SK-N-SH (cell line): ENCODE data around the gene KRTAP5-8. TPM values are rescaled to one million over a fixed set of nuclear protein-coding genes. Genes with fewer than 3 reads are reported as not detected.

Experiments used
- CTCF ChIA-PET: fragments of 300-600, 350-600 bp; formaldehyde crosslinking; extraction: SDS; loops from one replicate; lab custom pipeline; 2021; lab: Yijun Ruan, JAX
- POLR2A ChIA-PET: fragments of 350-600 bp; sonication (Branson Sonifier 250); formaldehyde crosslinking; extraction: SDS; loops from one replicate; lab custom pipeline; 2020; ENCODE audit warnings: antibody characterized with exemption, inconsistent platforms; lab: Yijun Ruan, JAX
- DNase-seq: peaks from one replicate; pipeline ENCODE4 v3.0.0; 2012
- H2AFZ ChIP-seq: fragments of 200-600 bp; sonication (generic); 2 replicates; pipeline ENCODE4 v1.8.1; 2016; ENCODE audit warnings: antibody characterized with exemption, mild to moderate bottlenecking, low read depth
- H3F3A ChIP-seq: fragments of 200-600 bp; sonication (generic); replicated peaks from 2 replicates; pipeline ENCODE3; 2016; ENCODE audit warnings: antibody characterized with exemption, mild to moderate bottlenecking; ENCODE audit not compliant: insufficient read depth
- H3K27ac ChIP-seq, 2 experiments: fragments of 200-500 bp in 1 of 2; fragments of 200-600 bp in 1 of 2; sonication (Bioruptor generic) in 1 of 2; sonication (generic), shearing (Covaris generic) in 1 of 2; 2 replicates each; pipeline versions ENCODE4 v1.5.1 to v1.6.1; 2014 to 2016; ENCODE audit warnings: low read depth in 2 of 2, inconsistent platforms in 1 of 2, low read length in 1 of 2, mild to moderate bottlenecking in 1 of 2, mixed read lengths in 1 of 2
- H3K27me3 ChIP-seq: fragments of 200-600 bp; sonication (generic), shearing (Covaris generic); 2 replicates; pipeline ENCODE4 v1.6.1; 2016; ENCODE audit warnings: mixed run types; ENCODE audit not compliant: insufficient read depth
- H3K36me3 ChIP-seq, 2 experiments: fragments of 200-500 bp in 1 of 2; fragments of 200-600 bp in 1 of 2; sonication (Bioruptor generic) in 1 of 2; sonication (generic) in 1 of 2; replicated peaks in 1 of 2; 2 replicates each; pipeline versions ENCODE3 to v1.5.1; 2014 to 2016; ENCODE audit warnings: low read length in 1 of 2, mild to moderate bottlenecking in 1 of 2; ENCODE audit not compliant: insufficient read depth in 2 of 2, control insufficient read depth in 1 of 2
- H3K4me1 ChIP-seq, 2 experiments: fragments of 200-500 bp in 1 of 2; fragments of 200-600 bp in 1 of 2; sonication (Bioruptor generic) in 1 of 2; sonication (generic), shearing (Covaris generic) in 1 of 2; 2 replicates each; pipeline versions ENCODE4 v1.5.1 to v1.6.1; 2014 to 2016; ENCODE audit warnings: low read depth in 1 of 2, low read length in 1 of 2, mixed run types in 1 of 2; ENCODE audit not compliant: insufficient read depth in 2 of 2, control insufficient read depth in 1 of 2
- H3K4me2 ChIP-seq: fragments of 200-600 bp; sonication (generic), shearing (Covaris generic); 2 replicates; pipeline ENCODE4 v1.6.1; 2017; ENCODE audit warnings: mixed run types
- H3K4me3 ChIP-seq, 2 experiments: fragments of 200-500 bp in 1 of 2; fragments of 200-600 bp in 1 of 2; sonication (Bioruptor generic) in 1 of 2; sonication (generic), shearing (Covaris generic) in 1 of 2; 2 replicates each; pipeline versions ENCODE4 v1.5.1 to v1.8.1; 2014 to 2016; ENCODE audit warnings: low read depth in 2 of 2, inconsistent platforms in 1 of 2, low read length in 1 of 2, mild to moderate bottlenecking in 1 of 2, mixed read lengths in 1 of 2, moderate library complexity in 1 of 2
- H3K79me2 ChIP-seq: fragments of 200-600 bp; sonication (generic); 2 replicates; pipeline ENCODE4 v1.8.1; 2017; ENCODE audit warnings: mild to moderate bottlenecking; ENCODE audit not compliant: insufficient read depth
- H3K9ac ChIP-seq: fragments of 200-600 bp; sonication (generic); 2 replicates; pipeline ENCODE4 v1.6.1; 2017; ENCODE audit warnings: mixed run types
- H3K9me2 ChIP-seq: fragments of 200-600 bp; sonication (generic); 2 replicates; pipeline ENCODE4 v1.6.1; 2017; ENCODE audit warnings: mixed run types
- H3K9me3 ChIP-seq: fragments of 200-600 bp; sonication (generic); 2 replicates; pipeline ENCODE4 v1.6.1; 2017; ENCODE audit warnings: mixed run types, mild to moderate bottlenecking, moderate library complexity
- H4K20me1 ChIP-seq: fragments of 200-600 bp; sonication (generic); 2 replicates; pipeline ENCODE4 v1.6.1; 2017; ENCODE audit warnings: mild to moderate bottlenecking, mixed run types; ENCODE audit not compliant: insufficient read depth
- CHD2 ChIP-seq: fragments of 150-350 bp; IDR thresholded peaks from 2 replicates; pipeline ENCODE4 v1.6.1; 2018; ENCODE audit warnings: low read length; ENCODE audit not compliant: partially characterized antibody
- EP300 ChIP-seq, 2 experiments: IDR thresholded peaks; 2 replicates each; pipeline versions ENCODE4 v1.4.0 to v1.6.1; 2012; ENCODE audit warnings: borderline replicate concordance in 1 of 2, low read depth in 1 of 2, low read length in 1 of 2
- FOXJ3 ChIP-seq: sonication (generic); formaldehyde crosslinking; IDR thresholded peaks from 2 replicates; pipeline ENCODE4 v1.5.1; 2020; ENCODE audit warnings: mild to moderate bottlenecking, missing genetic modification reagents
- GATA2 ChIP-seq: sonication (generic); formaldehyde crosslinking; IDR thresholded peaks from 2 replicates; pipeline ENCODE4 v1.5.0; 2020; ENCODE audit warnings: mild to moderate bottlenecking, missing genetic modification reagents
- MXI1 ChIP-seq: IDR thresholded peaks from 2 replicates; pipeline ENCODE4 v1.6.1; 2012; ENCODE audit warnings: mild to moderate bottlenecking, low read depth, low read length, improper control_type of control experiment
- POLR2AphosphoS5 ChIP-seq: IDR thresholded peaks from 2 replicates; pipeline ENCODE4 v1.6.1; 2012; ENCODE audit warnings: low read depth, low read length
- RAD21 ChIP-seq: IDR thresholded peaks from 2 replicates; pipeline ENCODE4 v1.6.1; 2012; ENCODE audit warnings: mild to moderate bottlenecking, low read length
- RCOR1 ChIP-seq: fragments of 150-350 bp; IDR thresholded peaks from 2 replicates; pipeline ENCODE4 v1.6.1; 2017; ENCODE audit warnings: antibody characterized with exemption, low read length
- RFX5 ChIP-seq: IDR thresholded peaks from 2 replicates; pipeline ENCODE4 v1.6.1; 2012; ENCODE audit warnings: mild to moderate bottlenecking, improper control_type of control experiment, low read length
- TCF12 ChIP-seq: IDR thresholded peaks from 2 replicates; pipeline ENCODE4 v1.4.0; 2012
- USF2 ChIP-seq: fragments of 150-350 bp; IDR thresholded peaks from 2 replicates; pipeline ENCODE4 v1.6.1; 2017; ENCODE audit warnings: antibody characterized with exemption, low read length, low read depth, borderline replicate concordance
- WGBS: methylation state at CpG from one replicate; pipeline ENCODE4 v1.1.6; 2017; ENCODE audit warnings: low lambda C conversion rate; 5-methylcytosine and 5-hydroxymethylcytosine counted together
- polyA plus RNA-seq, 3 experiments: library from polyadenylated mRNA; depleted of rRNA; stranded (reverse); fragments of >200 nt; gene quantifications; 2 replicates each; pipeline ENCODE4 v1.2.3, GENCODE V29; 2012
- TF ChIP-seq, protein P1 (sequence below): IDR thresholded peaks from 2 replicates; pipeline ENCODE4 v1.4.0; 2012; ENCODE audit warnings: low read depth

KRTAP5-8 gene
- polyA plus RNA-seq, 1 of the 3 experiments (the other 2 are of a cell fraction): not detected

- Histone ChIP-seq H3K27ac (peak overlapping the region; percentile 2 to 89), H3K36me3 (peaks cover 23 to 63% of the 10 kb centered on the region in 2 experiments), H3K4me1 (peaks cover 0 to 32% of the 10 kb centered on the region in 2 experiments; a peak in 1 of 4 replicates), H3K9me2 (no peaks in the 10 kb centered on the region), H3K79me2 (no peaks in the 10 kb centered on the region), H3K27me3 (no peaks in the 10 kb centered on the region), H3F3A (peaks cover 6% of the 10 kb centered on the region), H3K9ac (no peak overlapping the region), H3K4me2 (no peak overlapping the region), H3K9me3 (no peaks in the 10 kb centered on the region), H4K20me1 (no peaks in the 10 kb centered on the region), H3K4me3 (no peak overlapping the region; a peak in 1 of 4 replicates), H2AFZ (no peak overlapping the region)
- POLR2A ChIA-PET: no interaction called here
- TF ChIP-seq EP300 (IDR thresholded peaks at IDR 0.05; ENCODE audit: borderline replicate concordance in 1 of 2, low read depth in 1 of 2, low read length in 1 of 2) (peak in 1 of 2 experiments; percentile 51; a peak in 2 of 4 replicates), FOXJ3 (no peak), RCOR1 (peak; percentile 59), GATA2 (peak; percentile 64), MXI1 (no peak; the same call in 1 of the 2 replicates), CHD2 (peak; percentile 45), TCF12 (peak; percentile 34; the same call in 1 of the 2 replicates)
- CTCF ChIA-PET: interaction anchor here (1.5 to 2.6 kb wide), 4 partner anchors 11 to 81 kb away, joined by 3 to 11 read pairs (median 6); no protein-coding TSS in a partner anchor
- WGBS: 52% methylated on average over 13 of the region's 13 CpGs
- peak; percentile 71 for DNase-seq
Measured at GRCh38 chr11:71499125-71499524, 38.7 kb upstream of the KRTAP5-8 start.

DNA sequence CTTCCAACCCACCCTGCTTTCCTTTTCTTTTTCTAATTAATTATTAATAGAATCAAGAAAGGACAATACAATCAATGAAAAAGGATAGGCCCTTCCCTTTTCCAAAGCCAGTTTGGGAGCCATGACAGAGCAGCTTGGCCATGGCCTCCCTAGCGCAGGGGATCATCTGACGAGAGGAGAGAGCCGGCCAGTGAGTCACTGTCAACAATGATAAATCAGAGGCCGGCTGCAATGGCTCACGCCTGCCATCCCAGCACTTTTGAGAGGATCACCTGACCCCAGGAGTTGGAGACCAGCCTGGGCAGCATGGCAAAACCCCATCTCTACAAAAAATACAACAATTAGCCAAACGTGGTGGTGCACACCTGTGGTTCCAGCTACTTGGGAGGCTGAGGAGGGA lies 38.3 kb upstream of the KRTAP5-8 start:
- POLR2A ChIA-PET: no interaction called here
- H2AFZ ChIP-seq: no peak overlapping the region
- peak overlapping the region; percentile 2 to 89 for H3K27ac ChIP-seq
- H3K27me3 ChIP-seq: no peaks in the 10 kb centered on the region
- H3K79me2 ChIP-seq: no peaks in the 10 kb centered on the region
- H3K9me2 ChIP-seq: no peaks in the 10 kb centered on the region
- TF ChIP-seq, protein P1, sequence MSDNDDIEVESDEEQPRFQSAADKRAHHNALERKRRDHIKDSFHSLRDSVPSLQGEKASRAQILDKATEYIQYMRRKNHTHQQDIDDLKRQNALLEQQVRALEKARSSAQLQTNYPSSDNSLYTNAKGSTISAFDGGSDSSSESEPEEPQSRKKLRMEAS: no peak
- TF ChIP-seq RAD21: no peak
- no peak for TF ChIP-seq USF2
- no peak for TF ChIP-seq RFX5
- TF ChIP-seq POLR2AphosphoS5: no peak
- H3K9me3 ChIP-seq: no peaks in the 10 kb centered on the region
- H3K4me2 ChIP-seq: no peak overlapping the region
- H3F3A ChIP-seq: peaks cover 6% of the 10 kb centered on the region
- H4K20me1 ChIP-seq: no peaks in the 10 kb centered on the region
- H3K9ac ChIP-seq: no peak overlapping the region
- H3K4me1 ChIP-seq: peaks cover 0 to 36% of the 10 kb centered on the region in 2 experiments; a peak in 1 of 4 replicates
- WGBS: 87% methylated on average over 3 of the region's 6 CpGs
- CTCF ChIA-PET: interaction anchor here (1.7 to 2.6 kb wide), 3 partner anchors 11 to 81 kb away, joined by 6 to 11 read pairs (median 7); no protein-coding TSS in a partner anchor
- H3K4me3 ChIP-seq: no peak overlapping the region
- H3K36me3 ChIP-seq: peaks cover 23 to 62% of the 10 kb centered on the region in 2 experiments
- no peak for DNase-seq
